Left forelimb (tissue), 1 donor: ENCODE measurements around the gene ELOVL1.
A peak's percentile ranks its signal among the peaks of the same experiment; 100 is the strongest.

Experiments used
- DNase-seq: peaks from one replicate; pipeline ENCODE4 v3.0.0-alpha.2; 2018; ENCODE audit warnings: low spot score

The ELOVL1 gene

DNA sequence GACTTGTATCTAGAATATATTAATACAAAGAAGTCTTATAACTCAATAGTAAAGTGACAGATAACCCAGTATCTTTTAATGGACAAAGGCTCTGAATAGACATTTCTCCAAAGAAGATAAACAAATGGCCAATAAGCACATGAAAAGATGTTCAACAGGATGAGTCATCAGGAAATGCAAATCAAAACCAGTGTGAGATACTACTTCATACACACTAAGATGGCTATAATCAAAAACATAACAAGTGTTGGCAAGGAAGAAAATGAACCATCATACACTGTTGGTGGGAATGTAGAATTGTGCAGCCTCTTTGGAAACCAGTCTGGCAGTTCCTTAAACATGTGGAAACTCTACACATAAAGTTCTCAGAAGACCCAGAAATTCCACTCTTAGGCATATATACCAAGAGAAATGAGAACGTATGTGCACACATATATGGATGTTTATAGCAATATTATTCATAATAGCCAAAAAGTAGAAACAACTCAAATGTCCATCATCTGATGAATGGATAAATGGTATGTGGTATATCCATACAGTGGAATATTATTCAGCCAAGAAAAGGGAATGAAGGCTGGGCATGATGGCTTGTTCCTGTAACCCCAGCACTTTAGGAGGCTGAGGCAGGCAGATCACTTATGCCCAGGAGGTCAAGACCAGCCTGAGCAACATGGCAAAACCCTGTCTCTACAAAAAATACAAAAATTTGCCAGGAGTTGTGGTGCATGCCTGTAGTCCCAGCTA, 40.1 kb downstream of the ELOVL1 start:
- no peak for DNase-seq

DNA sequence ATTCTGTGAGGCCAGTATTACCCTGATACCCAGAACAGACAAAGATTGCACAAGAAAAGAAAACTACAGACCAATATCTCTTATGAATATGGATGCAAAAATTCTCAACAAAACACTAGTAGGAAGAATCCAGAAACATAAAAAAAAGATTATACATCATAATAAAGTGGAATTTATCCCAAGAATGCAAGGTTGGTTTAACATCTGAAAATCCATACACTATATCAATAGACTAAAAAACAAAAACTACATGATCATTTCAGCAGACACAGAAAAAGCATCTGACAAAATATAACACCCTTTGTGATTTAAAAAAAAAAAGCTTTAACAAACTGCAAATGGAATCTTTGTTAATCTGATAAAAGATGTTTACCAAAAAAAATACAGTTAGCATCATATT, 42.4 kb downstream of the ELOVL1 start:
- no peak for DNase-seq

DNA sequence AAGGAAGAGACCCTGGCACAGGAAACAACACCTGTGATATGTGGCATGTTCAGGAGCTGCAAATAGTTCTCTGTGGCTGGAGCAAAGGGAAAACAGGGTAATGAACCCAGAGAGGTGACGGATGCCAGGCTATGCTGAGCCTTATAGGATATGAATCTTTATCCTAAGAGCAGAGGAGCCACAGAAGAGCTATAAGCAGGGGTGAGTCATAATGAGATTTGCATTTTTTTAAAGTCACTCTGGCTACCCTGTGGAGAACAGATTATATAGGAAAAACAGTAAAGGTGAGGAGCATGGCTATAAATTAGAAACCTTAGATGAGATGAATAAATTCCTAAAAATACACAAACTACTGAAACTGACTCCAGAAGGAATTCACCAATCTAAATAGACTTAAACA, 43.0 kb downstream of the ELOVL1 start:
- no peak for DNase-seq

DNA sequence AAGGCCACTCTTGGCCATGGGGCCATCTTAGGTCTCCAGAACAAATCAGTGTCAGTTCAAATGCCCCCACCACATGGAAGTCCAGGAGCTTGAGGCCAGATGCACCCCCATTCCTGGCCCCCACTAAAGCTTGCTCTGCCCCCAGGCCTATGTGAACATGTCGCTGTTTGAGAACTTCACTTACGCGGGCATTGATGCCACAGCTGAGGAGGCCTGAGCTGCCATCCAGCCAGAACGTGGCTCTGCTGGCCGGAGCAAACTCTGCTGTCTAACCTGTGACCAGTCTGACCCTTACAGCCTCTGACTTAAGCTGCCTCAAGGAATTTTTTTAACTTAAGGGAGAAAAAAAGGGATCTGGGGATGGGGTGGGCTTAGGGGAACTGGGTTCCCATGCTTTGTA, 45.3 kb downstream of the ELOVL1 start:
- DNase-seq = no peak

DNA sequence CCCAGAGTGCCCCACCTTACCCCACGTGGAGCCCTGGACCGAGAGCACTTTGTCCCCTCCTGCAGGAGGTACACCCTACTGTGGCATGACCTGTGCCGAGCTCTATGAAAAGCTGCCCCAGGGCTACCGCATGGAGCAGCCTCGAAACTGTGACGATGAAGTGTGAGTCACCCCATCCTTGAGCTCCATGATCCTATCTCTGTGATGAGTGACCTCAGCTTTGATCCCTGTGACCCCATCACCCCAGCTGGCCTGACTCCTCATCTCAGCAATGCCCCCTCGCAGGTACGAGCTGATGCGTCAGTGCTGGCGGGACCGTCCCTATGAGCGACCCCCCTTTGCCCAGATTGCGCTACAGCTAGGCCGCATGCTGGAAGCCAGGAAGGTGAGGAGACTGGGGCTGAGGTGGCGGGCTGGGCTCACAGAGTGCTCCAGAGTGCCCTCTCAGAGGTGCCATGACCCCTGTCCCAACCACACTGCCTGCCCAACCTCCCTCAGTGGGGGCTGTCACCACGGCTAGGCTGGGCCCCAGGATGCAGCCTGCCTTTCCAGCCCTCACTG, 46.4 kb downstream of the ELOVL1 start:
- DNase-seq = no peak

DNA sequence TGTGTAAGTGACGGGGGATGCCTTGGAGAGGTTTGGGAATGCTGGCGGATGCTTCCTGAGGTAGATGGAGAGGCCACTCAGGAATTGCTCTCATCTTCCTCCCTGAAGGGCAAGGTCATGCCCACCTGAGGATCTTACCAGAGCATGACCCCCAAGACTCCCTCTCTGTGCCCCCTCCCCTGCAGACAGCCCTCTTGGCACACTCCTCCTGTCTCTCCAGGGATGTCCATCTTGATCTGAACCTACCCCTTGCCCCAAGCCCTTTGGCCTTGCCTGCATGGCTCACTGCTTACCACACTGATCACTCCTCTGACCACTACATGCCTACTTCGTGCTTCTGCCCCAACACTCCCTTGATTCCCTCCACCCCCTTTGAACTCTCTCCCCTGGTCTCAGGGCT, 48.0 kb downstream of the ELOVL1 start:
- no peak for DNase-seq

DNA sequence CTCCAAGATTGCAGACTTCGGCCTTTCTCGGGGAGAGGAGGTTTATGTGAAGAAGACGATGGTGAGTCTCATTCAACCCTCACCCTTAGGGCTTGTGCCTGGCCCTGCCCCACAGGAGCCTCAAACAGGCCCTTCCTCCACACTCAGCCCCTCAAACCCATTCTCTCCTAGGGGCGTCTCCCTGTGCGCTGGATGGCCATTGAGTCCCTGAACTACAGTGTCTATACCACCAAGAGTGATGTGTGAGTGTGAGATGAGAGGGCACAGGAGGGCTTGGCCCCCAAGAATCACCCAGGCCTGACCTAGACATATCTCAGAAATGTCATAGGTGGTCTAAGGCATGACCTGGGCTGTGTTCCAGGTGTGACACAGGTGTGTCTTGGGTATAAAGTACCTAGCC, 48.5 kb downstream of the ELOVL1 start:
- no peak for DNase-seq

DNA sequence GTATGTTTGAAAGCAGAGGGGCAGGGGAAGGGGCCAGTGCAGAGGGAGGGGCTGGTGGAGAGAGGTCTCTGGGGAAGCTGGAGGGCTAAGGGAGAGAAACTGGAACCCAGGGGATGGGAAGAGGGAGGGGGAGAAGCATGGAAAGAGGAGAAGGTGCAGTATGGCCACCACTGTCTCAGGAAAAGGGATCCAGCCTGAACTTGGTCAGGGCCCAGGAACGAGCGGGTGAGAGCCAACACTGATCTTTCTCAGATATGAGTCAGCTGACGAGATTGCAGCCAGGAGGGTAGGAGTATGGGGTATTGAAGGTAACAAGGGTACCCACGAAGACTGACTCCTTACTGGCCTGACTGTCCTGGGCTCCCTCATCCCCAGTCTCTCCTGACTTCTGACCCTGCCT, 49.0 kb downstream of the ELOVL1 start:
- no peak for DNase-seq

DNA sequence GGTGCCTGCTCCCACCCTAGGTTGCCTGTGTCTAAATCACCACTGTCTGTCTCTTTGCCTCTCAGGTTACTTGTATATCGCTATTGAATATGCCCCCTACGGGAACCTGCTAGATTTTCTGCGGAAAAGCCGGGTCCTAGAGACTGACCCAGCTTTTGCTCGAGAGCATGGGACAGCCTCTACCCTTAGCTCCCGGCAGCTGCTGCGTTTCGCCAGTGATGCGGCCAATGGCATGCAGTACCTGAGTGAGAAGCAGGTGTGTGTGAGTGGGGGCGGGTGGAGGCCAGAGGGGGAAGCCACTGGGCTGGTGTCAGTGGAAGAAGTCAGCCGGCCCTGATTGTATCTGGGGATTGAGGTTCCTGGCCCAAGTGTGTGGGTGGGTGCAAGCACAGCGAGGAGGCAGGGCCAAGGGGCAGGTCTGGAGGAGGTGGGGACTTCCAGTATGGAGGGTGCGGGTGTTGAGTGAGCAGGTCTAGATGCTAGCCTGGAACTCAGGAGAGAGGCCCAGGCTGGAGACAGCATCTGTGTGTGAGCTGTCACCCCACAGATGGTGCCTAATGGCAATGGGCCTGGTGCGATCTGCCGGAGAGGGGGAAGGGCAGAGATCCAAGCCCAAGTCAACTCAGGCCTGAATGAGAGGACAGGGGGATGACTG, 49.9 kb downstream of the ELOVL1 start:
- DNase-seq = no peak

DNA sequence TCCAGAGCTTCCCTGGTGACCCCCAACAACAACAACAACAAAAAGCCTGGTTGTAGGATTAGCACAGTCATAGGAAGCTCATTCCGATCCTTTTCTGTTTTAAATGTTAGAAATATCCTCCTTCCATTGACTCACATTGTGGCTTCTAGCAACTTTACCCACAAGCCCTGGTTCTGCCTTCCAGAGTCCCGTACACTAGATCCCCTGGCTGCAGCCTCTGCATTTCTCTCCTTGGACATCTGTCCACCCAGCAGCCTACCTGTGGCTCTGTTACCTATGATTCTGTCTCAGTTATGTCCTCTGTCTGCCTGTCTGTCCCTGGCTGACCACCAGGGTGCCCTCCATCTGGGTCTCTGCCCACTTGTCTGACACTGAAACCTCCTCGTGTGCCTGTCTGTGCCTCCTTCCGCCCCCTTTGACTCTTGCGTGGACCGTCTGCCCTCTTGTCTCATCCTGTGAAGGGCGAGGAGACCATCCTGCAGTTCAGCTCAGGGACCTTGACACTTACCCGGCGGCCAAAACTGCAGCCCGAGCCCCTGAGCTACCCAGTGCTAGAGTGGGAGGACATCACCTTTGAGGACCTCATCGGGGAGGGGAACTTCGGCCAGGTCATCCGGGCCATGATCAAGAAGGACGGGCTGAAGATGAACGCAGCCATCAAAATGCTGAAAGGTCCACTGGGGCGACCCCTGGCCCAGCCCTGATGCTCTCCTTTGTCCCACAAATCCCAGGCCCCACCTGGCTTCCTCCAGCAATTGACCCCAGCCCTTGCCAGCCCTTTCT, 50.9 kb downstream of the ELOVL1 start:
- DNase-seq = no peak

DNA sequence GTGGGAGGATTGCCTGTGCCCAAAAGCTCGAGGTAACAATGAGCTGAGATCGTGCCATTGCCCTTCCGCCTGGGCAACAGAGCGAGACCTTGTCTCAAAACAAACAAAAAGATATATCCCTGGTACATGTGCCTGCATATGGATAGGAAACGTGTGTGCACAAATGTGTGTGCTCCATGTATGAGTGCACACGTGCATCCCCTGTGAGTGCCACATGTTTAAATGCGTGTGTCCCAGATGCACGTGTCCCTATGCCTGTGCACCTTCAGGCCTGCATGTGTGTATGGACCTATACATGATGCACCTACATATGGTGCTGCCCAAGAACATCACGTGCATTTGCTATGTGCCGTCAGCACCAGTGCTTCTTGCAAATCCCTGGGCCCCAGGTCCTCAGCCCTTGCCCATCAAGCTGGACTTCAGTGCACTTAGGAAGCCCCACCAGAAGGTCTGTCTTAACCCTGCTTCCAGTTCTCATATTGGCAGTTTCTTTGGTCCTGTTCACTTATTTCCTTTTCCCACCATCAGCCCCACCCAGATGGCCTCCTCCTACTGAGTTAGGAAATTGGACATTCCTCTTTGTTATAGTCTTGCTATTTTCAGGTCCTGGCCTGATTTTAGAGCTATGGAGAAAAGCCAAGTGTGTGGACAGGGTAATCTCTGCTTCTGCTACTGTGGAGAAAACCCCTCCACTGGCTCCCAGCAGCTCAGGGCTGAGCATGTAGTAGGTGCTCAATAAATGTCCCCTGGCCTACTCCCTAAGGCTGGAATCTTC, 51.7 kb downstream of the ELOVL1 start:
- DNase-seq = peak; percentile 51

DNA sequence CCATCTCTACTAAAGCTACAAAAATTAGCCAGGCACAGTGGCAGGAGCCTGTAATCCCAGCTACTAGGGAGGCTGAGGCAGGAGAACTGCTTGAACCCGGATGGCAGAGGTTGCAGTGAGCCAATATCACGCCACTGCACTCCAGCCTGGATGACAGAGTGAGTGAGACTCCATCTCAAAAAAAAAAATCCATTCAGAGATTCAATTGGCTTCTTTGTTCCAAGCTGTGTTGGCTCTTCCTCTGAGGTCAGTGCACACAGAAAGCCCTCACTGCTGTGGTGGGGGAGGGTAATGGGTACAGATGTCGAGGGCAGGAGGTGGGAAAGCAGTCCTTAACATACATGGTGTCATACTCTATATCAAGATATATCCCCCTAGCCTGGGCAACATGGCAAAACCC, 52.3 kb downstream of the ELOVL1 start:
- peak; percentile 6 for DNase-seq

DNA sequence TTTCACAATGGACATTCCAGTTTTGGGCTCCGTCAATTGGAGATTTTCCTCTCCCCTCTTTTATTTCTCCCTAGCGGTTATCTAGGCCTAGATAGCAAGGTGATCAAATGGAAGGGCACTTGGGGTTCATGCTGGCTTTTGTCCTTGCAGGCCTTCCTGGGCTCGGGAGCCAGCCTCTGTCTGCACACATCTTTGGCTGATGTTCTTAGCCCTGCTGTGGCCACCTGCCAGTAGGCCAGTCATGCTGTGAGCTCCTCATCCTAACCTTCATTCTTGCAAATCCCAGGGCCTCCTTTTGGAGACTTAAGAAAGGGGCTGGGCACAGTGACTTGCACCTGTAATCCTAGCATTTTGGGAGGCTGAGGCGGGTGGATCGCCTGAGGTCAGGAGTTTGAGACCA, 53.6 kb downstream of the ELOVL1 start:
- no peak for DNase-seq

DNA sequence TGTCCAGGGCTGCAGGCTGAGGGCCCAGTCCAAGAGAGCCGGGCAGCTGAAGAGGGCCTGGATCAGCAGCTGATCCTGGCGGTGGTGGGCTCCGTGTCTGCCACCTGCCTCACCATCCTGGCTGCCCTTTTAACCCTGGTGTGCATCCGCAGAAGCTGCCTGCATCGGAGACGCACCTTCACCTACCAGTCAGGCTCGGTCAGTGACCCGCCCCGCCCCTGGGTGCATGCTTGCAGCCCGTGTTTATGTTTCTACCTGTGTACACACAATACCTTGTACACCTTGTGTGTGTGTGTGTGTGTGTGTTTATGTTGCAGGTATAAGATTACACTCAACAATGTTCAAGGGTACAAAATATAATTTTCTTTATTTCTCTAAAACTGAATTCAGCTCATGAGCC, 54.0 kb downstream of the ELOVL1 start:
- DNase-seq = no peak
